ENCODE measurements around the gene PCSK1.
"Not testable (repeated sequence)": the region's sequence is repeated elsewhere in the genome, so short reads cannot be mapped to it uniquely, and the experiment has no call there.

PCSK1 gene

DNA sequence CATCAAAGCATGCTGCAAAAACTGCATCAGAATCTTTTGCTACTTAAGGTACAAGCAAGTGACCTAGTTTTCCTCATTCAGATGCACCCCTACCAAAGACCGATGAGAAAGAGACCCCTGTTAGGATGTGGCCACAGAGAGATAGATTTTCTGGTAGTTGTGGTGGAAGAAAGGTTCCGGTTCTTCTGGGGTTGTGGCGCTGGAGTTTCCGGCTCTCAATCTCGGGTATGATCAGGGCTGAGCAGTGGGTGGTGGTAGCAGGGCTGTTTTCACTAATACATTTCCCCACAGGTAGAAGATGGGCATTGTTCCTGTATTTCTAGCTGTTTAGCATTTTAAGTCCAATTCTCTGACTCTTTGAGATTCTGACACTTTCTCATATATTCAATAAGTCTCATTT, 58.4 kb downstream of the PCSK1 start:
- in situ Hi-C loops (cut with HindIII; ENCODE audit: low sequenced_read_pairs), result no loop called here

DNA sequence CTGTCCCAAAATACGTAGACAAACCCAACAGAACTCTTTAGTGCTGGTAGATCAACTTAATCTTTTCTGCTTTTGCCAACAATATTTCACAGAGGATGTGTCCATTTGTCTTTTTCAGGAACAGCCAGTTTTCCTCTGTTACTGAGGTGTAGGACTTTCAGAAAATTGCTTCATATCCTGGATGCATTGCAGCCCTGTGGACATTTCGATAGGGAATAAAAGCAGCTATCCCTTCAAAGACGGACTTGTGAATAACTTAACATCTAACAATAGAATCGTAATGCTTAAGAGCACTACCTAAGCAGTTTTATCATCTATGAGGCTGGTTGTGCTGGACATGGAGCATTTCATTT, 59.7 kb downstream of the PCSK1 start:
- in situ Hi-C loops (cut with HindIII; ENCODE audit: low sequenced_read_pairs), result no loop called here

- in situ Hi-C loops (cut with HindIII; ENCODE audit: low sequenced_read_pairs), result no loop called here
These were observed 60.2 kb downstream of the PCSK1 start for GRCh38 chr5:96372726-96373380.

- in situ Hi-C loops (cut with HindIII; ENCODE audit: low sequenced_read_pairs), result no loop called here
These were observed 62.1 kb downstream of the PCSK1 start for GRCh38 chr5:96370976-96371375.

GRCh38 chr5:96367337-96367736, 65.7 kb downstream of the PCSK1 start:
- in situ Hi-C loops (cut with HindIII; ENCODE audit: low sequenced_read_pairs), result not testable (repeated sequence)

GRCh38 chr5:96354237-96354636, 78.8 kb downstream of the PCSK1 start:
- in situ Hi-C loops (cut with HindIII; ENCODE audit: low sequenced_read_pairs), result no loop called here

DNA sequence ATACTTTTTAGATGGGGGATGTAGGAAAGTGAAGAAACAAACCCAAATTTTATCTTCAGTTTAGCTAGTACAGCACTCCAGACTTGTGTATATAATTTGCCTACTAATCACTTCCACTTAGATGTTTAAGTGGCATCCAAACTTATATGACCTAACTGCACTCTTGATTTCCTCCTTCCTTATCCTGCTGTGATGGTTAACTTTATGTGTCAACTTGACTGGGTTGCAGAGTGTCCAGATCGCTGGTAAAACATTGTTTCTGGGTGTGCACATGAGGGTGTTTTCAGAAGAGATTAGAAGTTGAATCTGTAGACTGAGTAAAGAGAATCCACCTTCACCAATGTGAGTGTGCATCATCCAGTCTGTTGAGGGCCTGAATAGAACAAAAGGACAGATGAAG, 79.8 kb downstream of the PCSK1 start:
- in situ Hi-C loops (cut with HindIII; ENCODE audit: low sequenced_read_pairs), result no loop called here

DNA sequence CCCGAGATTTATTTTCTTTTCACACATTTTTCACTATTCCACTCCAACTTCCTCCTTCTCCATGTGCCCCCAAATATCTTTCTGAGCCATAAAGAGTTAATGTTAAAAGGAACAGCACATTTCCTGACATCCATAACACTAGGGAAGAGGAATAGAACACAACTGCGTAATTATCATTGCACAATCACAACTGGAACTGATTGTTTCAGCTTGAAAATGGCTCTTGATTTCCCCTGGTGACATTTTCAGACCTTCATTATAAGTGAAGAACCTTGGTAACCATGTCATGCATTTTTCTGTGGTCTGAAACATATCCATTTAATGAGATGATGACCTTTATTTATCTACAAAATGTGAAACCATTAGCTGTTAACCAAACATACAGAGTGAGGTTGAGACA, 82.4 kb downstream of the PCSK1 start:
- in situ Hi-C loops (cut with HindIII; ENCODE audit: low sequenced_read_pairs), result no loop called here

DNA sequence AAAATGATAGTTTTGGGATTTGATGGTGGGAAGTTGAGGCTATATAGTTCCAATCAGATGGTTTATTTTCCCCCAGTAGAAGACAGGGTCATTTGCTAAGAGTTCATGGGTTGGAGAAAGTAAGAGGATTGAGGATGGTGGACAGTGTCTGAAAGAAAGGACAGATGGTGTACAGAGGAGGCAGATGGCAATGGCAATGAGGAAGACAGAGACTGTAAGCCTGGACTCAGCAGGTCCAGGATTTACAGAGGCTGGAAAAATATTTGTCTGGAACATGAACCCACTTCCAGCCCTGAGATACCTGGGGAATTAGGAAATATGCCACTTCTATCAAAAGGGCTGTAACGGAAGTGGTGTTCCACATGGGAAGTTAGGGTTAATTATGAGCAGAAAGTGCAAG, 84.5 kb downstream of the PCSK1 start:
- in situ Hi-C loops (cut with HindIII; ENCODE audit: low sequenced_read_pairs), result loop anchor here (25.0 kb wide), 2 partner anchors 386 to 711 kb away; partner anchors contain the start of genes ELL2 and RFESD

DNA sequence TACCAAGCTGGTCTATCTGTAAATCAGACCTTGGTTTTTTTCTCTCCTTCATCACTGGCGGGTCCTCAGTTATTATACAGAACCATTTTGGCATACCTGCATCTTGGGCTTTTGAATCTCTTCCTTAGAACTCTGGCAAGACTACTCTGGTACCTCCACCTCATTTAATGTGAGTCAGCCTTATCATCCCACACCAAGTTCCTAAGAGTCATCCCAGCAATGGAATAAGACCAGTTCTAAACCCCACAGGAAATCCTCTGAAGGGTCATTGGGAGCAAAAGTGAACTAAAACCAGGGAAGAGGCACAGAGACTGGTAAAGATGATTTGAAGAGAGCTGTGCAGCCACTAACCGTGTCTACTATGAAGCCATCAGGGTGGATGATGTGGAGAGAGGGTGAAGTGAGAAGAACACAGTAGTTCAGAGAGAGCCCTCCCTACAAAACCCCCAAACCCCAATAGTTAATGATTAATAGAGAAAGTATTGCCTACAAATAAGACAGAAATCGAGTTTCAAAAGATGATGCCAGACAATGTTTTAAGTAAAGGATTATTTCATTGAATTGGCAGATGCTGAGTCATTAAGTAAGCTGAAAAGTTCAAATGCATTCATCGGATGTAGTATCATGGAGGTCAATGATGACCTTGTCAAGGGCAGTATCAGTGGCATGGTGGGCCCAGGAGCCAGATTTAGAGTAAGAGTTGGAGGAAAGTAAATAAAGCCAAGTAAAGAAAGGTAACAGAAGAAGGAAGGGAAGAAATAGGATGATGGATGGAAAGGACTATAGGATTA, 85.4 kb downstream of the PCSK1 start:
- in situ Hi-C loops (cut with HindIII; ENCODE audit: low sequenced_read_pairs), result loop anchor here (25.0 kb wide), 2 partner anchors 385 to 710 kb away; partner anchors contain the start of genes ELL2 and RFESD

DNA sequence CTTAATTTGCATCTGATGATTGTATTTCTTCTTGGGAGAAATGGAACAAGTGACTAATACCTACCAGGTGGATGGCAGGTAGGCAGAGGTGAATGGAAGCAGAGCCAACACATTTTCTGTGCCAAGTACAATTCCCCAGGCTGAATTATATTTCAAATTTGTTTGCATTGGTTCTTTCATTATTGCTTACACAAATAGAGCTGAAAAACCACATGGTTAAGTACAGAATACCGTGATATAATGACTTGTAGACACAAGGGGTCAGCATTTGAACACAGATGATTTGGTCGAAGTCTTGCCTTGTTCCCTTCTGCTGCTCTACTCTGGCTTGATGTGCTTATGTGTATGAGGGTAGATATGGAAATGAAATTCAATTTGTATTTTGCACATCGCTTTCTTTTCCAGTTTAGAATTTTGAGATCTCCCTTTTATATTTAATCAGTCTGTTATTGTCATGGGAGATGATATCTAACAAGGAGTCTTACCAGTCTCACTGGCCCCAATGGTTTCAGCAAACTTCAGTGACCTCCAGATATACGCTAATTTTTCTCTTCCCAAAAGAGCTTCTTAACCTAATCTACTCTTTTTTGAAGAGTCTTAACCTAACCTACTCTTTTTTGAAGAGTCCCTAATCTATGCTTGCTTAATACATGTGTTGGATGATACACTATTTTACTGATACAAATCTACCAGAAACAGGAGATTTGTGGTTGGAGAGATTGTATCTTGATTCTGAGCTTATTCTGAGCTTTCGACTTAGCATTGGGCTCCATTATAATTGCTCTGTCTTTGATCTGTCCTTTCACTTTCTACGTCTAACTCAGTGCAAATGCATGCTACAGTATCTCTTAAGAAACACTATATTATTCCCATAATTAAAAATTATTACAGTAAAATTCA, 88.1 kb downstream of the PCSK1 start:
- in situ Hi-C loops (cut with HindIII; ENCODE audit: low sequenced_read_pairs), result loop anchor here (25.0 kb wide), 2 partner anchors 383 to 708 kb away; partner anchors contain the start of genes ELL2 and RFESD

DNA sequence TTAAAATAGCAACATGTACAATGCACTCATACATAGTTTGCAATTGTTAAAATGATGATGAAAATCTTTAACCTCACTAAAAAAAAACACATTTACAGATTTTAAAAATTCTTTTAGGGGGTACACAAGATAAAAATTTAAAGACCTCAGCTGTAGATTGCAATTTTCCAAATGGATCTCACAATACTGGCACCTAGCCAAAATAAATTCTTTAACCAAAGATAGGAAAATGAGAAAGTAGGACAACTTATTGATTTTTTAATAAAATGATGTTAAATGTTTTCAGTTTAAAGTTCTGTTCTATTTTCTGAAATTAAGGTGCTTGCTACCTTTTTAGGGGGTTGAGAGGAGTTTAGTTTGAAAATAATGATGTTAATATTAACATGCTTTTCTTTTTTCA, 90.0 kb downstream of the PCSK1 start:
- in situ Hi-C loops (cut with HindIII; ENCODE audit: low sequenced_read_pairs), result loop anchor here (25.0 kb wide), 2 partner anchors 381 to 706 kb away; partner anchors contain the start of genes ELL2 and RFESD

DNA sequence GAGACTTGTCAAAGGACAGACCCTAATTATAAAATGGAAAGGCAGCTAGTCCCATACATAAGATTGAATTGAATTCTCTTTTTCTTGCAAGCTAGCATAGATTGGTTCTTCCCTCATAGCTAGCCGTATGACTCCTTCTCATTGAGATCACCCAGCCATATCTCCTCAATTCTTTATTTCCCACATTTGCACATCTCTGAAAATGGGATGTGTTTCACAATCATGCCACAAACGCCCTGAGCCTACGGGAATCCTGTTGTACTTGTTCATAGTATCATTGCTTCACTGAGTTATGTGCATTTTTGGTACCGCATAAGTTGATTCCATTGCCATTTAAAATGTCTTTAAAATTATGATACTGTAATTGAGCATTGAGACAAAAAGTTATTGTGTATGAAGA, 90.5 kb downstream of the PCSK1 start:
- in situ Hi-C loops (cut with HindIII; ENCODE audit: low sequenced_read_pairs), result loop anchor here (25.0 kb wide), 2 partner anchors 380 to 705 kb away; partner anchors contain the start of genes ELL2 and RFESD
